Neural crest cell (in vitro differentiated cells): ENCODE results near the gene RBL2. TPM values are rescaled to one million over a fixed set of nuclear protein-coding genes. Genes with fewer than 3 reads are reported as not detected.

Source experiments
- DNase-seq: peaks from one replicate; pipeline ENCODE4 v3.0.0; 2021; ENCODE audit warnings: low read depth, mixed read lengths, low spot score
- H3K27ac Mint-ChIP-seq: one replicate; pipeline ENCODE4 v1.8.0; 2021; ENCODE audit warnings: mild to moderate bottlenecking, mixed read lengths; ENCODE audit not compliant: unreplicated experiment
- H3K27me3 Mint-ChIP-seq: 2 replicates; pipeline ENCODE4 v1.8.0; 2021; ENCODE audit warnings: low read depth, mild to moderate bottlenecking, mixed read lengths
- H3K36me3 Mint-ChIP-seq: 2 replicates; pipeline ENCODE4 v1.8.0; 2021; ENCODE audit warnings: low read depth, mild to moderate bottlenecking, mixed read lengths
- H3K4me1 Mint-ChIP-seq: 2 replicates; pipeline ENCODE4 v1.8.0; 2021; ENCODE audit warnings: mixed read lengths
- H3K4me3 Mint-ChIP-seq: one replicate; pipeline ENCODE4 v1.8.0; 2021; ENCODE audit warnings: mild to moderate bottlenecking, mixed read lengths
- H3K9me3 Mint-ChIP-seq: 2 replicates; pipeline ENCODE4 v1.8.0; 2021; ENCODE audit warnings: mixed read lengths
- total RNA-seq: library from RNA; stranded (reverse); gene quantifications from 2 replicates; pipeline ENCODE4 v1.2.1, GENCODE V29; 2021
- TF ChIP-seq, protein P1 (sequence below): fragments of 200-600 bp; sonication (generic); conservative IDR thresholded peaks from 2 replicates; pipeline ENCODE4 v1.5.0; 2021; ENCODE audit warnings: antibody characterized with exemption, mild to moderate bottlenecking

The RBL2 gene
- total RNA-seq, 1 donor from 2014 or later: 29.8 TPM

DNA sequence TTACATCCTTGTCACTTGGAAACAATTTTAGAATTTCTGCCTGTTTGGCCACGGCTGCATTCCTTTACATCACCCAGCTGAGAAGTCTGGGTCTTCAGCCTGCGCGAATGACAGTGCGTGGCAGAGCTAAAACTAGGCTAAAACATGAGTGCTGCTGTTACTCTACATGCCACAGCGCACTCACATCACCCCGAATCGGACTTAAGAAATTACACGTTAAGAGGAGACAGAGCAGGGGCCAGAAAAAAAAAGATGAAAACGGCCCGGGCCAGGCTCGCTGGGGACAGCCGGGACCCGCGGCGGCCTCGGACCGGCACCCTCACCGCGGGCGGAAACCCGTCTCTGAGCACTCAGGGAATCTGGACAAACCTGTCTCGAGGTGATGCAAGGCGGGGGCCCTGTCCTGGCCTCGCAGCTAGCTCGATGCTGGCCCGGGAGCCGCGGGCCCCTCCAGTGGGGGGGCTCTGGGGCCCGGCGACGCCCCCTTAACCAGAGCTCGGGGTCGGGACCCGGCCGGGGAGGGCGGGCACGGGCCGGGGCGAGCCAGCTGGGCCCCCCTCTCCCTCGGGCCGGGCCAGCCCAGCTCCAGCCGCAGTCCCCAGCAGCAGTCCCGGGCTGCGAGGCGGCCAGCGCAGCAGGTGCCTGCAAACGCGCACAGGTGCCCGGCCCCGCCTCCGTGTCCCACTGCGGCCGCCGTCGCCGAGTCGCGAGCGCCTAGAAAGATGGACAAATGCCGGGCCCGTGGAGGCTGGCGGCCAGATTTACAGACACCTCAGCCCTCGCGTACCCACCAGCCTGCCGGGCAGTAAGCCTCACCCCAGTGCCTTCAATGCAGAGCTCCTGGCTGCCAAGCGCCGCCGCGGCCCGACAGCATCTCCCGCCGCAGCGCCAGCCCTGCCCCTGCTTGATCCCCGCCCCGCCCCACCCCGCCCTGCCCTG, 68.3 kb downstream of the RBL2 start, which contains the start of gene AKTIP:
Gene AKTIP, minus strand, starts transcription at position 879 of the 939 bp plus-strand sequence. CDS start 2,950 bp downstream, outside the sequence.
- no peaks in the 10 kb centered on the region for H3K9me3 Mint-ChIP-seq
- TF ChIP-seq, protein P1, sequence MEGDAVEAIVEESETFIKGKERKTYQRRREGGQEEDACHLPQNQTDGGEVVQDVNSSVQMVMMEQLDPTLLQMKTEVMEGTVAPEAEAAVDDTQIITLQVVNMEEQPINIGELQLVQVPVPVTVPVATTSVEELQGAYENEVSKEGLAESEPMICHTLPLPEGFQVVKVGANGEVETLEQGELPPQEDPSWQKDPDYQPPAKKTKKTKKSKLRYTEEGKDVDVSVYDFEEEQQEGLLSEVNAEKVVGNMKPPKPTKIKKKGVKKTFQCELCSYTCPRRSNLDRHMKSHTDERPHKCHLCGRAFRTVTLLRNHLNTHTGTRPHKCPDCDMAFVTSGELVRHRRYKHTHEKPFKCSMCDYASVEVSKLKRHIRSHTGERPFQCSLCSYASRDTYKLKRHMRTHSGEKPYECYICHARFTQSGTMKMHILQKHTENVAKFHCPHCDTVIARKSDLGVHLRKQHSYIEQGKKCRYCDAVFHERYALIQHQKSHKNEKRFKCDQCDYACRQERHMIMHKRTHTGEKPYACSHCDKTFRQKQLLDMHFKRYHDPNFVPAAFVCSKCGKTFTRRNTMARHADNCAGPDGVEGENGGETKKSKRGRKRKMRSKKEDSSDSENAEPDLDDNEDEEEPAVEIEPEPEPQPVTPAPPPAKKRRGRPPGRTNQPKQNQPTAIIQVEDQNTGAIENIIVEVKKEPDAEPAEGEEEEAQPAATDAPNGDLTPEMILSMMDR: no peak

DNA sequence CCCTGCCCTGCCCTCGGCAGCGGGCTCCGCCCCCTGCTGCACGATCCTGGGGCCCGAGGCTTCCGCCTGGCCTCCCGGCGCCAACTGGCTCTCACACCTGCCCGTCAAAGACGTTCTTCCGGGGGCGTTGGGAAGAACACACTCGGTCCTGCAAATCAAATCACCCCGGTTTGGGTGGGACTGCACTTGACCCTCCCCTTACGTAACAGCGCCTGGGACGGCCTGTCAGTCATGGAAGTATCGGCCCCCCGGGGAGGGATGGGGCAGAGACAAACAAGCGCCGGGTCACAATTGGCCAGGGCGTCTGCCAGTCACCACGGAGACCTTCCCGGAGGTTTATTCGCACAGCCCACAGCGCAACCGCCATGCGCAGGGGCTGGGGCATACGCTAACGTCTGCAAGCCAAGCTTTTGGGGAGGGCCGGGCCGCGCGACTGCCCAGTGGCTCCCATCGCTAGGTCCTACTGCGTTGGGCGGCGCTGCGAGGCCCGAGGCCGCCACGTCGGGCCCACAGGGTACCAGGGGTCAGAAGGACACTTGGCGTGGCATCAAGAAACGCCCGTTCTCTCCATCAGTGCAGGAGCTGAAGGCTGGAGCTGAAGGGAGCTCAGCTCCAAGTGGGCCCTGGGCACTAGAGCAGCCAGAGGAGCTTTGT, 69.1 kb downstream of the RBL2 start:
- Mint-ChIP-seq H3K27ac (peak overlapping the region; percentile 95), H3K4me1 (peaks cover 35% of the 10 kb centered on the region), H3K9me3 (no peaks in the 10 kb centered on the region), H3K27me3 (peaks cover 6% of the 10 kb centered on the region), H3K36me3 (no peaks in the 10 kb centered on the region), H3K4me3 (peak overlapping the region; percentile 97)
- peak; percentile 99 for DNase-seq
- TF ChIP-seq, protein P1: no peak

More for the DNA sequence above, 68.3 kb downstream of the RBL2 start, which contains the start of gene AKTIP:
- peak within 1 kb of the TSS; percentile 99 for H3K4me3 Mint-ChIP-seq
- H3K4me1 Mint-ChIP-seq: peaks cover 35% of the 10 kb centered on the region
- H3K27me3 Mint-ChIP-seq: peaks cover 6% of the 10 kb centered on the region
- peak within 1 kb of the TSS; percentile 95 for H3K27ac Mint-ChIP-seq
- no peaks in the 10 kb centered on the region for H3K36me3 Mint-ChIP-seq
- no peak for DNase-seq

DNA sequence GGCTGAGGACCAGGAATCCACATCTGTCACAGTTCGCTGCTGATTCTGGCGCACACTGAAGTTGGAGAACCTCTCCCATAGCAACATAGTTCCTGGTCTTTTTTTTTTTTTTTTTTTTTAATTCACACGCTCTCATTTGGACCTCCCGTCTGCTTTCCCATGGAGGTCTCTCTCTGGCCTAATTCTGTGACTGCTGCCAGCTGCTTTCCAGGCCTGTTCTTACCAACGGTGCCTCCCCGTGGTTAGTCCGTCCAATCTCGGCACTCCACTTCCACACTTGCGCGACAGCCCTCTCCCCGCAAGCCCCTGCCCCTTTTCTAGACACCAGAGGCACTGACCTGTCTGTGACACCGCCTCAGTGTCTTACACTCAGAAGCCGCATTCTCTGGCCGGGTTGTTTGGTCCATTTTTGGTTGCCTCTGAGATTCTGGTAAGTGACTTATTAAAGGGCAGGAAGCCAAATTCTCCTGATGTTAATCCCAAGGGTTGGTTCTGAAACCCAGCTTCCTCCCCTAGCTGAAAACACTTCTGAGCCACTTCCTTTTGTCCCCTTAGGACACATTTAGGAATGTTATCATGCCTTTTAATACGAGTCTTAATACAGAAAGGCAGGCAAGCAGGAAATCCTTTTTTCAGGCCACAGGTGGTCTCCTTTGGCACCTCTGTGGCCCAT, 69.9 kb downstream of the RBL2 start:
- no peaks in the 10 kb centered on the region for H3K36me3 Mint-ChIP-seq
- H3K27ac Mint-ChIP-seq: peak overlapping the region; percentile 94
- H3K4me3 Mint-ChIP-seq: peak overlapping the region; percentile 97
- peaks cover 35% of the 10 kb centered on the region for H3K4me1 Mint-ChIP-seq
- peaks cover 6% of the 10 kb centered on the region for H3K27me3 Mint-ChIP-seq
- no peaks in the 10 kb centered on the region for H3K9me3 Mint-ChIP-seq
- TF ChIP-seq, protein P1: no peak
- peak; percentile 14 for DNase-seq

DNA sequence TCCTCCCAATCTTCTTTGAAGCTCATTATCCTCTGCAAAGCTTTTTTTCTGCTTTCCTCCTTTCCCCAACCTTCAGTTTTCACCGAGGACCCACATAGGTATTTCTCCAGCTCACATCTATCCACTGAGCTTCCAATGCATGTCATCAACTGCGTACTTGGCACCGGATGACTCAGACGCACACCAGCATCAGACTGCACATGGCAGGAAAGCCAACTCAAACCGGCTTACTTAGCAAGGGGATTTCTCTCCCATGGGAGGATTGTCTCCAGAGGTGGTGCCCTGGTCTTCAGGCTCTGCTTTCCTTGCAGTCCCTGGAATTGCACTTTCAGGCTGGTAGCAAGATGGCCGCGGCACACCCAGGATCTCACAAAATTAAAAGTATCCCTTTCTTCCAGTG, 70.4 kb downstream of the RBL2 start:
- Mint-ChIP-seq H3K36me3 (no peaks in the 10 kb centered on the region), H3K4me1 (peaks cover 35% of the 10 kb centered on the region), H3K27ac (no peak overlapping the region), H3K9me3 (no peaks in the 10 kb centered on the region), H3K4me3 (peak overlapping the region; percentile 97), H3K27me3 (peaks cover 6% of the 10 kb centered on the region)
- DNase-seq: no peak
- TF ChIP-seq, protein P1: no peak

DNA sequence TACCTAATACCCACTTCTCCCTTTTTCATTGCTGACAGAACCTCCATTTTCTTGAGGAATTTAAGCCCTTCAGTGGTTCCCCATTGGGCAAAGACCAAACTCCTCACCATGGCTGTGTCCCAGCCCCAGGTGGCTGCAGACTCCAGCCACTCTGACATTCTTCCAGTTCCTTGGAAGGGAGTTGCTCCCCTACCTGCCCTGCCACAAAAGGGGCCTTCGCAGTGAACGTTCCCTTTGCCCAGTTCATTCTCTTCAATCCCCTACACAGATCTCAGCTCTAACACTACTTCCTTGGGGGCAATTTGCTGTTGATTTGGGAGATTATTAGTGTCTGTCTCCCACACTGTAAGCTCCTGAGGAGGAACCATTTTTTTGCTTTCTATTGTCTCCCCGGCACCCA, 72.0 kb downstream of the RBL2 start:
- no peaks in the 10 kb centered on the region for H3K9me3 Mint-ChIP-seq
- H3K27me3 Mint-ChIP-seq: peaks cover 6% of the 10 kb centered on the region
- no peak for DNase-seq
- no peaks in the 10 kb centered on the region for H3K36me3 Mint-ChIP-seq
- H3K4me3 Mint-ChIP-seq: peak overlapping the region; percentile 21
- H3K4me1 Mint-ChIP-seq: peaks cover 42% of the 10 kb centered on the region
- H3K27ac Mint-ChIP-seq: no peak overlapping the region
- TF ChIP-seq, protein P1: no peak
